Amniotic epithelial cell (primary cell): ENCODE data around the gene TMEM9B.

Experiments
- DNase-seq: peaks from one replicate; pipeline ENCODE4 v3.0.0-alpha.2; 2010; ENCODE audit warnings: low read depth

TMEM9B gene

DNA sequence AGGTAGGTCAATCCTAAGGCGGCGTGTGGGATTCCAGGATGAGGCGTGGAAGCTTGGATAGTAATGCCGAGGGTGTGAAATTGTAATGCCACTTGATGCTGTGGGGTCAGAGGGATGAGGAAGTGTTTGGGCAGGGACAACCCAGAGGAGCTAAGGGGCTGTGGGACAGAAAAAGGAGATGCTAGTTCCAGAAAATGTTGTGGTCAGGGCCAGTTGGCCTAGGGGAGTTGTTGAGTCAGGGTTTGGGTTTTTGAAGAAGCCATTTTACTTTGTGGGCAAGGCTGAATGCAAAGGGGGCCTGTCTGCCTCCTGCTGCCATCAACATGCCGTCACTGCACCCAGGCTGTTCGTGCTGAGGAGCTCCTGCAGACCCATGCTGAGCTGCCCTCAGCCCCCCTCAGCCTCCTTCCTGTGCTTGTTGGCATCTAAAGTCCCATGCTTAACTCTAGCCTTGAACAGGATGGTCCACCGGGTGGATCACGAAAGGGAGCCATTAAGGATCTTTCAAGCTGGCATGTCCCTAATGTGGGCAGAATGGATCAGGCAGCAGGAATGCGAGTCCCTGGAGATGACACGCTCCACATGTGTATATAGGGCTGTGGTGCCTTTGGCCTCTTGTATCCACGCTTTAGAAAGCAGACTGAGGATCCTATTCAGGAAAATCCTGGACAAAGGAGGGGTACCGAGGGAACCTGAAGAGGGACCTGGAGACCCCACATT, 33.6 kb downstream of the TMEM9B start:
- DNase-seq, result no peak

DNA sequence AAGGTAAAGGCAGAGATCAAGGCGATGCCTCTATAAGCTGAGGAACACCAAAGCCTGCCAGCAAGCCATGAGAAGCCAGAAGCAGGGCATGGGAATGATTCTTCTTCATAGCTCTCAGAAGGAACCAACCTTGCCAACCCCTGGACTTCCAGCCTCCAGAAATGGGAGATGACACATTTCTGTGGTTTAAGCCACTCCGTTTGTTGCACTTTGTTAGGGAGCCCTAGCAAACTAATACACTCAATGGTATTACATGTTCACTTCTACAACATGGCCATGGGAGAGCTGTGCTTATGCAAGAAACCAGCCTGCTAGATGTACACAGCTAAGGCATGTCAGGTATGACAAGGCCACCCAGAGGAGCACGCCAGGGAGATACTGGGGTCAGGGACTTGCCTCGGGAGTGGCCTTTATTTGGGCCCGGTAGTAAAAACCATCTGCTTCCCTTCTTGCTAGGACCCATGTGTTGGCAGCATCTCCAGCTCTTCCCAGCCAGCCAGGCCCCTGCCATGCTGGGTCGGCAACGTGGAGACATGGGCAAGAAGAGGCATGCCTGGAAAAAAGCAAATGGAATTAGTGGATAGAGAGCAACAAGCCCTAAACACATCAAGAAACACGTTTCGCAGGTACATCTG, 35.1 kb downstream of the TMEM9B start:
- DNase-seq, result peak; percentile 41

DNA sequence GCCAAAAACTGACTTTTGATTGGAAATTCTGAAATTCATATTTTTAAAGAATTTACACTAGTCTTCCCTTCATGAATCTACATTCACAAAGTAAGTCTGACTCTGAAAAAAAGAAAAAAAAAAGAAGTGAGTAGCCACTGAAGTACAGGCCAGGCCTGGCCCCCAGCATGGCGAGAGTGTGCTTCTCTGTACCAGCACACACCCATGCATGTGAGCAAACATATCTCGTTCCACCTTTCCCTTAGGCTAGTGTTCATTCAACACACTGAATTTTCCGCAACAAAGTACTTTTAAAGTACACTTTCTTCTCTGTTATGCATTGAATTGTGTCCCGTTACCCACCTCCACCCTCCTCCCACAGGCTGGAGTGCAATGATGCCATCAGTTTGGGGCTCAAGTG, 36.0 kb downstream of the TMEM9B start:
- no peak for DNase-seq

DNA sequence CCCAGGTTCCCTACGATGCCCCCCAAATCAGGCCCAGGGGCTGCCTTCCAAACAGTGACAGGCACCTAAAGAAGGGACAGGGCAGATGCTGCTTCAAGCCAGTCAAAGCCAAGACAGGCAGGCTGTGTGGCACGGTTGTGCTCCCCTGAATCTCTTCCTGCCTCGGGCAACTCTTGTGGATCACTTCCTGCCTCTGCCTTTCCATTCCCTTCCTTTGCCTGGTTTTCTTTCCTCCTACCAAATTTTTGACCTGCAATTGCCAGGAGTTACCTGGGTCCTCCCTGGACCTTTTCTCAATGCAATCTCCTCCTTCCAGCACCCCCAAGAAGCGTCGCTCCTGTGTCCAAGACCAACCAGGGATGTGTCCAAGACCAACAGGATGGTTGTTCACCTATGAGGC, 37.0 kb downstream of the TMEM9B start:
- DNase-seq, result no peak

DNA sequence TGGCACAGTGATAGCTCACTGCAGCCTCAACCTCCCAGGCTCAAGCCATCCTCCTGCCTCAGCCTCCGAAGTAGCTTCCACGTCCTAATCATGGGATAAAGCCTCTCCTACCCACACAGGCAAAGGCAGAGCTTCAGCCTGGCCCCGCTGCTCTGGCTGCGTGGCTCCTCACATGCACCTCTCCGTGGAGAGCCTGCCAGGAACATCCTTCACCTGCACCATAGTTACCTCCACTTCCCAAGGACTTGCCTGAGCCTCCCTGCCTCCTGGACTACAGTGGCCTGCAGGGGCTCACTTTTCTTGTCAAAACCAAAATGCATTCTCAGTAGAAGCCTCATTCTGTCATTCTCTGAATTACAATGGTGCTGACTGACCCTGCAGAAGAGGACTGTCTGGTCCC, 38.0 kb downstream of the TMEM9B start:
- no peak for DNase-seq

DNA sequence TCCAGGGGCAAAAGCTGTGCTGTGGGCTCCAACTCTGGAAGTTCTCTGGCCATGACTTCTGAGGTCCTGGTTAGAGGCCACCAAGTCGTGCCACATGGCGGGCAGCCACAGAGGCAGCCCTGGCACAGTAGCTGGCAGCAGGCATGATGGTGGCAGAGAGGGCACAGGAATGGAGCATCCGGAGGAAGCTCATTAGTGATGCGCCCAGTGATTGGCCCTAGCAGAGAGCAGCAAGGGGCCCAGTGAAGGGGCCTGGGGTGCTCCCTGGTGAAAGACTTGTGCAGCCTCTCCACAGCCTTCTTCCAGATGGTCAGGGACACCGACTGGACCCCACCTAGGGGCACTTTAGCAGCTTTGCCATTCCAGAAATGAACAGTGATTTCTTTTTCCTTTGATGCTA, 38.5 kb downstream of the TMEM9B start:
- DNase-seq, result no peak

DNA sequence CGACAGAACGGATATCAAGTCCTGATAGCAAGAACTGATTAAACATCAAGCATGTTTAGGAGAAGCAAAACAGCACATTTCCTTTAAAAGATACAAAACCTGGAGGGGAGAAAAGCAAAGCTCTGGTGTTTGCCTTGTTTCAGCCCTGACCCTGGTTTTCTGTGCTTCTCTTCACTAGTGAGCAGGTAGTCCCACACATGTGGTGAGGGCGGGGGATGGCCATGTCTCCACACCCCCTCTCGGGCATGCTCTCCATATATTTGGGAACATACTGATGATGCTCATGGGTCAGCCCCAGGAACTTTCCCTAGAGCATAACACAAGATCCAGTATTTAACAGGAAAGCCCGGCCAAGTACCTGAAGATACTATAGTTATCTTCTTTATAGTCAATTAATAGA, 41.6 kb downstream of the TMEM9B start:
- no peak for DNase-seq

DNA sequence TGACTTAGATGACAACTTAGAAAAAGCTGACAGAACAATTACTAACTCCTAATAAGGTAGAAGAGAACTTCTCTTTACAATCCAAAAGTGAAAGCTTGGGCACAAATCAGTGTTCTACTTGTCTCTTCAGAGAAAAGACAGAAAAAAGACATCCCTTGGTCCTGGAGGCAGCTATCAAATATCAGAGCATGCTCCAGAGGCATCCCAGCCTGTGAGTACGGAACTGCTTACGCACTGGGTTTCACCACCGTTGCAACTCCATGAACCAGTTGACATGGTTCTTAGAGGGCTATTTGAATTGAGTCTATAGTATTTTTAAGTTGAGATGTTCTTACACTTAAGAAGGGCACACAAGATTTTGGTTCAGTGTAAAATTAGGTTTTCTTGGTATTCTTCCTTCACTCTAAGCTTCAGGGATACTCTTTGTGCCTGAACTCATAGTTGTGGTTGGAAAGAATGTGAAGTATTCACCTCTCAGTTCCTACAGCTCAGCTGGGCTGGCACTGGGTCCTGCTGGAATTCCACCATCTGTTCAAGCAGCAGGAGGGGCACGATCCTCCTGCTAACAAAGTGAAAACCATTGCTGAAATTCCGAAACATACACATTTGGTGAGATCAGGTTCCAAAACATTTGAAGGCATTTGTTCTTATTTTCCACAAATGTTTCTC, 47.0 kb downstream of the TMEM9B start:
- DNase-seq, result peak; percentile 86

DNA sequence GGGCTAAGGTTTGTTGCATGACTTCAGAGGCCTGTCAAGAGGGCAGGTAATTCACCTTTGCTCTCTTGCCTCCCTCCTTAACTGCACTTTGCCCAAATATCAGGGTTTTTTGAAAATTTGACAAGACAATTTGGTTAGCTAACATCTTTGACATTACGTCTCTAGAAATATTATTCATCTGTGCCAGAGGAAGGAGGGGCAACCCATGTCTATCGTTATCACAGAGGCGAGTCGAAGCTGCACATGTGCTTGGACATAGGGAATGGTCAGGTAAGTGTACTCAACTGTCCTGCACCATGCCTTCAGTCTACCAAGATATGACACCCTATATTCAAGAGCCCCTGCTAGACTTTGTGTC, 49.6 kb downstream of the TMEM9B start:
- DNase-seq, result no peak

DNA sequence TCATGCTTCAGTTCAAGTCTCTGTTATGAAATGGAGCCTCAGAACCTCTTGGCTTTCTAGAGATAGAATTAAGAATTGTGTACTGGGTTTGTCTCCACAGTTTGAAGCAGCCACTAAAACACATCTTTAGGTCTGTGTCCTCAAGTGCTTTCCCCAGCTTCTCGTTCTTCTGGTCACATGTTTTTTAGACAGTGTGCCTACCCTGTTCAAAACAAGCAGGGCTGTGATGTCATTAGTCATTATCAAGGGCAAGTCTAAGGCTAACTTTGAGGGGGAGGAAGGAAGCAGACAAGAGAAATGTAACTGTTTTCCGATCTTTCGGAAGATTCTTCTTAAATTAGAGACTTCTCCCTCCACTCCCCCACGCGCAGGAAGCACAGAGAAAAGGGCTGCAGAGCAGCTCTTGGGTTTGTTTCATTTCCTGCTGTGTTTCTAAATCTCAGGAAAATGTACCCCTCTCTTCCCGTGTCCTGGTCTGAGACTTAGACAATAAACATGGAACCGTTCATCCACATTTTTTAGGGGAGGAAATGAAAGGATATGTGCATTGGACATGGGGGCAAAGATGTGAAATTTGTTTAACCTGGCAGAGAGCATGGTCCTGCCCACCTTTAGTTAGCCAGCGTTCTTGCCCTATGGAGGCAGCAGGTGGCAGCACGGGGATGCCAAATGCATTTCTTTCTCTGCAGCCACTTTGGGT, 50.1 kb downstream of the TMEM9B start:
- peak; percentile 79 for DNase-seq

DNA sequence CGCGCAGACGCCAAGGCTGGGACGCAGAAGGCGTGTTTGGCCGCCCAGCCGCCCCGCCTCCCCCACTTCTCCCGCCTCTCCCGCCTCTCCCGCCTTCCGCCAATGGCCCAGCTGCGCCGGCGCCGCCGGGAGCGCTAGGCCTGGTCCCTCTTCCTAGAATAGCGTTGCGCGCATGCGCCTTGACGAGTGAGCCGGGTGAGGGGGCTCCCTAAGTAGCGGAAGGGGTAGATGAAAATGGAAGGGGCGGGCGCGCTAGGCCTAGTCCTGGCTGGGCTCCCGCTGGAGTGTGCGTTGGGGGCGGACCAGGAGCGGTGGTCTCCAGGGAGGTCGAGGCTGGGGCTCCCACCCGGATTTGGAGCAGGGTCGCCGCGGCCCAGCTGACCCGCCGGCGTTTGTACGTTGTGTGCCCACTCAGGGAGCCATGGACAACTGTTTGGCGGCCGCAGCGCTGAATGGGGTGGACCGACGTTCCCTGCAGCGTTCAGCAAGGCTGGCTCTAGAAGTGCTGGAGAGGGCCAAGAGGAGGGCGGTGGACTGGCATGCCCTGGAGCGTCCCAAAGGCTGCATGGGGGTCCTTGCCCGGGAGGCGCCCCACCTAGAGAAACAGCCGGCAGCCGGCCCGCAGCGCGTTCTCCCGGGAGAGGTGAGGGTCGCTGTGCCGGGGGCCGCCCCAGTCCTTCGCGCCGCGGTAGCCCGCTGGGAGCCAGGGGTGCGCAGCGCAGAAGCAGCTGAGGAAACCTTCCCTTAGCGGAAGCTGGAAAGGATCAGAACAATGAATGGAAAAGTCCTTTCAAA, 53.0 kb downstream of the TMEM9B start, which contains the start of gene AKIP1:
AKIP1 (plus strand) TSS at position 161 of the 795 bp plus-strand sequence; CDS start at position 422, 261 bp downstream.
- DNase-seq, result peak; percentile 89

DNA sequence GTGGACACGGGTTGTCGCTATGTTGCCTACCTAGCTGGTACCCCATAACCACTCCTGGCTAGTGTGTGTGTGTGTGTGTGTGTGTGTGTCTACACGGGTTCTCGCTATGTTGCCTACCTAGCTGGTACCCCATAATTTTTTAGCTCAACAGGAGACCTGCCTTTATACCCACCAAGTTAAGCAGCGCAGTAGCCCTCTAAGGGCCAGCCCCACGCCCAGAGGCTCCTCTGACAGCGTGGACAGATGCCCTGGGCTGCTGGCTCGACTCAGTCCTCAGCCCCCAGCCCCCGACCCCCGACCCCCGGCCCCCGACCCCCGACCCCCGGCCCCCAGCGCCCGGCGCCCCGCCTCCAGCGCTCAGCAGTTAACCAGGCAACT, 53.6 kb downstream of the TMEM9B start:
- DNase-seq, result no peak

DNA sequence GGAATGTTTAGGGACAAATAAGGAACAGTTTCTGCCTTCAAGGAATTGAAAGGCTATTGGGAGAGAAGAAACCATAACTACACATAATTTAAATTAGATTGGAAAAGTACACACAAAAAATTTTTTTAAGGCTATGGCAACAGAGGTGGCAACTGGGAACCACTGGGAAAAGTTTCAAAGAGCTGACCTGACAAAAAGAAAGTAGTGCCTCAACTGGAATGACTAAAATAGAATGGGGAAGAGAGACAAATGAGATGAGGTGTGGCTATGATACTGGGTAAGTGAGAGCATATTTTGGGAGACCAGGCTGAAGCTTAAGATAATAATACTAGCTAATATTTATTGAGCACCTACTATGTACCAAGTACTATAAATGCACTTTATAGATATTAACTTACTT, 56.1 kb downstream of the TMEM9B start:
- DNase-seq, result no peak

DNA sequence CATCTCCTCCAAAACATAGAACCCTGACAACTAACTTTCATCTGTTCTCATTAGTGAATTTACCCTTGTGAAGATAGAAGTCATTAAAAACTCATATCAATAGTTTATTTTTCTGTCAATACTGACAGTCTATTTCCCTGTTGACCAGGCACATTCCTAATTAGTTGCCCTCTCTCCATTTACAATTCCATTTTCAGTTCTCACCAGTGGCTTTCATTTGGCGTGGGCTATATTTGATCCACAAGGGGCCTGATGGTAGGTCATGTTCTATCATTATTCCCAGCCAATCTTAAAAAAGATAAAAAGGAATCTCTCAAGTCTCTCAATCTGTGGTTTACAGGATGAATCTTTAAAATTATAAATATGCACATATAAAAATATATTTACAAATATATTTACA, 57.1 kb downstream of the TMEM9B start:
- no peak for DNase-seq

DNA sequence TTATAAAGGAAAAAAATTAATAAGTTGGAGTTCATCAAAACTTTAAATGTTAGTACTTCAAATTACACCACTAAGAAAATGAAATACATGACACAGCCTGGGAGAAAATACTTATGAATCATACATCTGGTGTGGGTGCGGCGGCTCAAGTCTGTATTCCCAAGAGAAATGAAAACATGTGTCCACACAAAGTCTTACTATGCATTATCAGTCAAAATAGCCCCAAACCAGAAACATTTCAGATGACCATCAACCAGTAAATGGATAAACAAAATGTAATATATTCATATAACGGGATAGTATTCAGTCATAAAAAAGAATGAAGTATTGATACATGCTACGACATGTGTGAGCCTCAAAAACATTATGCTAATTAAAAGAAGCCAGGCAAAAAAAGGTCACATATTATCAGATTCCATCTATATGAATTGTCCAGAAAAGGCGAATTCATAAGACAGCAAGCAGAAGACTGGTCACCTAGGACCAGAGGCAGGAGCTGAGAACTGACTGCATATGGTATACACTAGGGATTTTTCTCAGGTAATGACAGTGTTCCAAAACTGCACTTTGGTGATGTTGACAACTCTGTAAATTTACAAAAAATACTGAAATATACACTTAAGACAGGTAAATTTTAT, 58.6 kb downstream of the TMEM9B start:
- peak; percentile 81 for DNase-seq

DNA sequence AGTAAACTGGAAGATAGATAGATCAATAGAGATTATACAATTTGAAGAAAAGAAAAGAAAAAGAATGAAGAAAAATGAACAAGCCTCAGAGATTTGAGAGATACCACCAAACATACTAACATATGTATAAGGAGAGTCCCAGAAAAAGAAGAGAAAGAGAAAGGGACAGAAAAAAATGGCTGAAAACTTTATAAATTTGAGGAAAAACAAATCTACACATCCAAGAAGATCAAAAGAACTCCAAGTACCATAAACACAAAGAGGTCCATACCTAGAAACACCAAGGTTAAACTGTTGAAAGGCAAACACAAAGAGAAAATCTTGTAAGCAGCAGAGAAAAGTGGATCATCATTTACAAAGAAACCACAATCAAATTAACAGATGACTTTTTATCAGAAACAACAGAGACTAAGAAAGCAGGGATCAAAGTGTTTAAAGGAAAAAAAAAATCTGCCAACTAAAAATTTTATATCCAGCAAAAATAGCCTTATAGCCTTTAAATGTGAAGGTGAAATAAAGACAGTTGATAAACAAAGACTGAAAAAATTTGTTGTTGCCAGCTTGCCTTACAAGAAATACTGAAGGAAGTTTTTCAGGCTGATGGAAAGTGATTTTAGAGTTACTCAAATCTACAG, 65.0 kb downstream of the TMEM9B start:
- no peak for DNase-seq
